HepG2 (cell line): ENCODE data around the gene SOX9. TPM values are rescaled to one million over a fixed set of nuclear protein-coding genes. Genes with fewer than 3 reads are reported as not detected.

Experiments used
- ARNT ChIP-seq: fragments of 450-650 bp; IDR thresholded peaks from 2 replicates; pipeline ENCODE4 v1.6.1; 2017
- ARNT2 ChIP-seq: sonication (generic); formaldehyde crosslinking; IDR thresholded peaks from 2 replicates; pipeline ENCODE4 v1.8.0; 2022; ENCODE audit warnings: mild to moderate bottlenecking, low read depth, missing genetic modification reagents, moderate library complexity
- BRCA1 ChIP-seq: sonication (generic); formaldehyde crosslinking; IDR thresholded peaks from 2 replicates; pipeline ENCODE4 v1.4.0; 2020; ENCODE audit warnings: missing genetic modification reagents
- CBX5 ChIP-seq: sonication (generic); formaldehyde crosslinking; IDR thresholded peaks from 2 replicates; pipeline ENCODE4 v1.4.0; 2020; ENCODE audit warnings: missing genetic modification reagents, borderline replicate concordance
- ELF4 ChIP-seq: sonication (generic); formaldehyde crosslinking; IDR thresholded peaks from 2 replicates; pipeline ENCODE4 v1.5.0; 2020; ENCODE audit warnings: missing genetic modification reagents, mild to moderate bottlenecking, moderate library complexity, borderline replicate concordance
- EZH2 ChIP-seq: conservative IDR thresholded peaks from 2 replicates; pipeline ENCODE4 v1.6.1; 2012; ENCODE audit warnings: mild to moderate bottlenecking, low read depth, low read length, moderate library complexity
- HNRNPH1 ChIP-seq: fragments of 200-400 bp; formaldehyde crosslinking; optimal IDR thresholded peaks from 2 replicates; pipeline ENCODE3; 2017; ENCODE audit warnings: mild to moderate bottlenecking, low read depth, low read length
- HNRNPK ChIP-seq: fragments of 200-400 bp; formaldehyde crosslinking; IDR thresholded peaks from 2 replicates; pipeline ENCODE4 v1.6.1; 2018; ENCODE audit warnings: low read length, low read depth, moderate library complexity, mild to moderate bottlenecking; ENCODE audit not compliant: poor library complexity, severe bottlenecking
- HNRNPLL ChIP-seq: fragments of 200-400 bp; formaldehyde crosslinking; IDR thresholded peaks from 2 replicates; pipeline ENCODE4 v1.6.1; 2017; ENCODE audit warnings: mild to moderate bottlenecking, low read depth, low read length; ENCODE audit not compliant: poor library complexity, severe bottlenecking
- REPIN1 ChIP-seq: sonication (generic); formaldehyde crosslinking; IDR thresholded peaks from 2 replicates; pipeline ENCODE4 v1.8.0; 2022; ENCODE audit warnings: missing genetic modification reagents, low read depth, mild to moderate bottlenecking, borderline replicate concordance
- THAP8 ChIP-seq: sonication (generic); formaldehyde crosslinking; IDR thresholded peaks from 2 replicates; pipeline ENCODE4 v1.5.1; 2020; ENCODE audit warnings: missing genetic modification reagents, mild to moderate bottlenecking, borderline replicate concordance
- XBP1 ChIP-seq: sonication (generic); formaldehyde crosslinking; IDR thresholded peaks from 2 replicates; pipeline ENCODE4 v1.5.0; 2020; ENCODE audit warnings: missing genetic modification reagents
- ZBTB10 ChIP-seq: sonication (generic); formaldehyde crosslinking; IDR thresholded peaks from 2 replicates; pipeline ENCODE4 v1.4.0; 2020; ENCODE audit warnings: missing genetic modification reagents, borderline replicate concordance
- ZBTB3 ChIP-seq: sonication (generic); formaldehyde crosslinking; IDR thresholded peaks from 2 replicates; pipeline ENCODE4 v1.4.0; 2020; ENCODE audit warnings: low read depth, mild to moderate bottlenecking, moderate library complexity, missing genetic modification reagents, borderline replicate concordance
- ZNF10 ChIP-seq: sonication (generic); formaldehyde crosslinking; IDR thresholded peaks from 2 replicates; pipeline ENCODE4 v1.4.0; 2020; ENCODE audit warnings: mild to moderate bottlenecking, low read depth, missing genetic modification reagents, borderline replicate concordance
- ZNF160 ChIP-seq: sonication (generic); formaldehyde crosslinking; IDR thresholded peaks from 2 replicates; pipeline ENCODE4 v1.8.0; 2022; ENCODE audit warnings: mild to moderate bottlenecking, inconsistent platforms, missing genetic modification reagents
- ZNF18 ChIP-seq: sonication (generic); formaldehyde crosslinking; IDR thresholded peaks from 2 replicates; pipeline ENCODE4 v1.8.0; 2022; ENCODE audit warnings: mild to moderate bottlenecking, missing genetic modification reagents; ENCODE audit not compliant: insufficient replicate concordance
- ZNF274 ChIP-seq: sonication (generic); formaldehyde crosslinking; IDR thresholded peaks from 2 replicates; pipeline ENCODE4 v1.5.1; 2020; ENCODE audit warnings: mild to moderate bottlenecking, missing genetic modification reagents
- ZNF382 ChIP-seq: sonication (generic); formaldehyde crosslinking; IDR thresholded peaks from 2 replicates; pipeline ENCODE4 v1.5.0; 2020; ENCODE audit warnings: missing genetic modification reagents, mild to moderate bottlenecking, borderline replicate concordance
- ZNF510 ChIP-seq: sonication (generic); formaldehyde crosslinking; IDR thresholded peaks from 2 replicates; pipeline ENCODE4 v1.4.0; 2020; ENCODE audit warnings: low read depth, mild to moderate bottlenecking, missing genetic modification reagents
- ZNF710 ChIP-seq: sonication (generic); formaldehyde crosslinking; IDR thresholded peaks from 2 replicates; pipeline ENCODE4 v1.5.0; 2020; ENCODE audit warnings: mild to moderate bottlenecking, missing genetic modification reagents, borderline replicate concordance
- ZNF768 ChIP-seq: sonication (generic); formaldehyde crosslinking; IDR thresholded peaks from 2 replicates; pipeline ENCODE4 v1.4.0; 2020; ENCODE audit warnings: missing genetic modification reagents
- ZSCAN31 ChIP-seq: sonication (generic); formaldehyde crosslinking; IDR thresholded peaks from 2 replicates; pipeline ENCODE4 v1.5.0; 2020; ENCODE audit warnings: low read depth, mild to moderate bottlenecking, missing genetic modification reagents
- polyA plus RNA-seq, 8 experiments: library from polyadenylated mRNA; depleted of rRNA in 3 of 8; stranded (reverse) in 7 of 8; unstranded in 1 of 8; fragments of >200 nt; fragmentation: Illumina TruSeq in 4 of 8; extraction: Trizol in 4 of 8; gene quantifications; 2 replicates each; pipeline versions ENCODE4 v1.2.1 to v1.2.3, GENCODE V29; 2011 to 2016; ENCODE audit warnings: low read depth in 4 of 8, missing spikeins in 1 of 8, mixed read lengths in 1 of 8; ENCODE audit not compliant: insufficient read depth in 1 of 8
- total RNA-seq, 5 experiments: library from RNA; depleted of rRNA; stranded (reverse); fragments of >200 nt; fragmentation: Illumina TruSeq; extraction: Trizol; gene quantifications; 2 replicates each; pipeline ENCODE4 v1.2.3, GENCODE V29; 2016; ENCODE audit warnings: low read depth in 1 of 5

Gene SOX9
- total and polyA plus RNA-seq, 2 of the 13 experiments (the other 11 are each of a cell fraction or from before 2014, with no cell fraction given) = 16.1 to 27.6 TPM

- TF ChIP-seq ZNF768 (no peak), ZNF10 (no peak), CBX5 (no peak), ELF4 (CRISPR knock-in tag) (peak; percentile 37; the same call in 1 of the 2 replicates), ARNT (no peak), THAP8 (CRISPR knock-in tag) (no peak), ZSCAN31 (CRISPR knock-in tag) (no peak), XBP1 (CRISPR knock-in tag) (no peak), HNRNPLL (no peak), ZNF382 (no peak), ZBTB3 (CRISPR knock-in tag) (no peak), ZNF18 (CRISPR knock-in tag) (no peak), ZNF274 (CRISPR knock-in tag) (no peak), ZNF510 (no peak), ARNT2 (CRISPR knock-in tag) (no peak), HNRNPH1 (peak; percentile 96), ZNF710 (CRISPR knock-in tag) (no peak), EZH2 (no peak), HNRNPK (peak; percentile 29), ZBTB10 (CRISPR knock-in tag) (no peak), ZNF160 (CRISPR knock-in tag) (no peak), BRCA1 (CRISPR knock-in tag) (no peak), REPIN1 (CRISPR knock-in tag) (no peak)
Observed at GRCh38 chr17:72122010-72122764, 1.4 kb downstream of the SOX9 start (continued).
